ENCODE results near the gene MGRN1.

GRCh38 chr16:4609200-4610010 lies 15.2 kb upstream of the MGRN1 start:
- TF ChIP-seq CTCF (IDR thresholded peaks at IDR 0.05; ENCODE audit: low read length): no peak
- no peak for TF ChIP-seq EZH2 (optimal IDR thresholded peaks at IDR 0.05; ENCODE audit: low read depth, low read length)

Data from MM.1S (cell line).